GM12878 (cell line): Measurements from ENCODE around the gene TMEM127. TPM values are rescaled to one million over a fixed set of nuclear protein-coding genes. Genes with fewer than 3 reads are reported as not detected.

ENCODE experiments used
- CREM ChIP-seq: IDR thresholded peaks from 2 replicates; pipeline ENCODE4 v1.6.1; 2014; ENCODE audit warnings: antibody characterized with exemption, low read depth
- E2F8 ChIP-seq: fragments of 450-650 bp; IDR thresholded peaks from 2 replicates; pipeline ENCODE4 v1.6.1; 2018; ENCODE audit warnings: mild to moderate bottlenecking, low read depth, moderate library complexity; ENCODE audit not compliant: partially characterized antibody
- ETV6 ChIP-seq, 2 experiments: fragments of 450-650 bp in 1 of 2; IDR thresholded peaks in 1 of 2; conservative IDR thresholded peaks in 1 of 2; 2 replicates each; pipeline ENCODE4 v1.6.1; 2014; ENCODE audit warnings: antibody characterized with exemption in 1 of 2, borderline replicate concordance in 1 of 2, low read depth in 1 of 2, mild to moderate bottlenecking in 1 of 2, moderate library complexity in 1 of 2
- IKZF2 ChIP-seq, 2 experiments: fragments of 450-650 bp; IDR thresholded peaks; 2 replicates each; pipeline ENCODE4 v1.6.1; 2017; ENCODE audit warnings: mild to moderate bottlenecking in 2 of 2, moderate library complexity in 2 of 2
- IRF4 ChIP-seq: IDR thresholded peaks from 2 replicates; pipeline ENCODE4 v1.6.1; 2011; ENCODE audit warnings: low read depth, low read length
- LARP7 ChIP-seq: fragments of 450-650 bp; IDR thresholded peaks from 2 replicates; pipeline ENCODE4 v1.6.1; 2017; ENCODE audit warnings: mild to moderate bottlenecking
- MLLT1 ChIP-seq: fragments of 450-650 bp; IDR thresholded peaks from 2 replicates; pipeline ENCODE4 v1.6.1; 2016; ENCODE audit warnings: mild to moderate bottlenecking
- NFYA ChIP-seq: IDR thresholded peaks from 2 replicates; pipeline ENCODE4 v1.6.1; 2011; ENCODE audit warnings: low read depth, mild to moderate bottlenecking, low read length, improper control_type of control experiment, borderline replicate concordance
- POLR2A ChIP-seq: IDR thresholded peaks from 2 replicates; pipeline ENCODE4 v1.6.1; 2011; ENCODE audit warnings: low read depth, mild to moderate bottlenecking, low read length
- SKIL ChIP-seq: fragments of 450-650 bp; IDR thresholded peaks from 2 replicates; pipeline ENCODE4 v1.6.1; 2017; ENCODE audit warnings: mild to moderate bottlenecking, low read depth, inconsistent platforms; ENCODE audit not compliant: poor library complexity, severe bottlenecking
- SPI1 ChIP-seq: IDR thresholded peaks from 2 replicates; pipeline ENCODE4 v1.6.1; 2011; ENCODE audit warnings: low read depth, mild to moderate bottlenecking, low read length, moderate library complexity, borderline replicate concordance; ENCODE audit not compliant: insufficient read depth
- STAT1 ChIP-seq: fragments of 450-650 bp; conservative IDR thresholded peaks from 2 replicates; pipeline ENCODE4 v1.6.1; 2014; ENCODE audit warnings: antibody characterized with exemption, mild to moderate bottlenecking
- ZBTB11 ChIP-seq: fragments of 450-650 bp; formaldehyde crosslinking; IDR thresholded peaks from 2 replicates; pipeline ENCODE4 v1.5.0; 2022; ENCODE audit warnings: mild to moderate bottlenecking, missing genetic modification characterization
- ZNF207 ChIP-seq: fragments of 450-650 bp; IDR thresholded peaks from 2 replicates; pipeline ENCODE4 v1.6.1; 2014; ENCODE audit warnings: antibody characterized with exemption, mild to moderate bottlenecking, borderline replicate concordance
- polyA plus RNA-seq, 11 experiments: library from polyadenylated mRNA; depleted of rRNA in 4 of 11; unstranded in 6 of 11; stranded (reverse) in 5 of 11; fragments of >200 nt; fragmentation: Nextera tagmentation in 4 of 11; fragmentation: Illumina TruSeq in 1 of 11; extraction: Ambion mirVana in 4 of 11; extraction: Trizol in 1 of 11; gene quantifications; 1 replicate in 1 of 11; 2 replicates in 10 of 11; pipeline versions ENCODE4 v1.2.1 to v1.2.3, GENCODE V29; 2011 to 2016; ENCODE audit warnings: inconsistent platforms in 2 of 11, missing spikeins in 2 of 11, low read depth in 1 of 11
- total RNA-seq, 4 experiments: library from RNA; depleted of rRNA in 3 of 4; stranded (reverse); fragments of >200 nt in 3 of 4; fragmentation: Illumina TruSeq in 1 of 4; extraction: Trizol in 1 of 4; gene quantifications; 2 replicates each; pipeline versions ENCODE4 v1.2.1 to v1.2.3, GENCODE V29; 2013 to 2021

The TMEM127 gene
- total and polyA plus RNA-seq, 10 of the 15 experiments (the other 5 are each of a cell fraction or from before 2014, with no cell fraction given): 2.6 to 27.2 (median 17.7) TPM

GRCh38 chr2:96241900-96242611 lies 23.7 kb downstream of the TMEM127 start (continued):
- peak; percentile 7 for TF ChIP-seq SKIL
- TF ChIP-seq ETV6 (conservative IDR thresholded peaks at IDR 0.05 in 1 of 2, IDR thresholded peaks at IDR 0.05 in 1 of 2; ENCODE audit: borderline replicate concordance in 1 of 2, low read depth in 1 of 2): peak in 1 of 2 experiments; percentile 97; a peak in 2 of 4 replicates
- TF ChIP-seq ZBTB11 (CRISPR knock-in tag): no peak
- peak; percentile 34; the same call in 1 of the 2 replicates for TF ChIP-seq POLR2A
- TF ChIP-seq ZNF207: no peak
- TF ChIP-seq STAT1: no peak
- peak; percentile 70 for TF ChIP-seq CREM
- peak; percentile 88 for TF ChIP-seq IRF4
- peak; percentile 91 to 93 for TF ChIP-seq IKZF2 (IDR thresholded peaks at IDR 0.05)
- TF ChIP-seq NFYA: no peak
- TF ChIP-seq SPI1: peak; percentile 34; the same call in 1 of the 2 replicates
- no peak for TF ChIP-seq MLLT1
- peak; percentile 31 for TF ChIP-seq E2F8
- no peak for TF ChIP-seq LARP7
